Glomerular visceral epithelial cell (primary cell): Measurements from ENCODE around the gene REV1.
"Not testable (repeated sequence)": the region's sequence is repeated elsewhere in the genome, so short reads cannot be mapped to it uniquely, and the experiment has no call there.

Source experiments
- DNase-seq: peaks from one replicate; pipeline ENCODE4 v3.0.0-alpha.2; 2016; ENCODE audit errors: extremely low spot score

The REV1 gene

GRCh38 chr2:99404039-99404796, 85.6 kb downstream of the REV1 start:
- DNase-seq, result no peak

GRCh38 chr2:99403524-99403923, 86.3 kb downstream of the REV1 start:
- DNase-seq, result no peak

GRCh38 chr2:99403084-99403483, 86.7 kb downstream of the REV1 start:
- no peak for DNase-seq

GRCh38 chr2:99401841-99402240, 88.0 kb downstream of the REV1 start:
- DNase-seq, result no peak

GRCh38 chr2:99399795-99400194, 90.0 kb downstream of the REV1 start:
- no peak for DNase-seq

- DNase-seq, result no peak
Measured at GRCh38 chr2:99399063-99399462, 90.8 kb downstream of the REV1 start.

- DNase-seq, result no peak
Measured at GRCh38 chr2:99398303-99398702, 91.5 kb downstream of the REV1 start.

- DNase-seq, result no peak
Measured at GRCh38 chr2:99397266-99397920, 92.4 kb downstream of the REV1 start.

- no peak for DNase-seq
Measured at GRCh38 chr2:99395589-99396130, 94.2 kb downstream of the REV1 start.

- no peak for DNase-seq
Measured at GRCh38 chr2:99389946-99390345, 99.9 kb downstream of the REV1 start.

- no peak for DNase-seq
Measured at GRCh38 chr2:99389371-99389770, 100.4 kb downstream of the REV1 start.

GRCh38 chr2:99388892-99389291, 100.9 kb downstream of the REV1 start:
- no peak for DNase-seq

GRCh38 chr2:99386011-99386410, 103.8 kb downstream of the REV1 start:
- DNase-seq, result no peak

GRCh38 chr2:99382143-99382542, 107.7 kb downstream of the REV1 start:
- DNase-seq, result no peak

GRCh38 chr2:99380376-99381010, 109.3 kb downstream of the REV1 start:
- DNase-seq, result no peak

- no peak for DNase-seq
Measured at GRCh38 chr2:99377879-99378278, 111.9 kb downstream of the REV1 start.

GRCh38 chr2:99376254-99376864, 113.5 kb downstream of the REV1 start:
- DNase-seq, result no peak

GRCh38 chr2:99374747-99375146, 115.1 kb downstream of the REV1 start:
- no peak for DNase-seq

GRCh38 chr2:99373144-99373543, 116.7 kb downstream of the REV1 start:
- DNase-seq, result no peak

- not testable (repeated sequence) for DNase-seq
Measured at GRCh38 chr2:99368854-99369253, 121.0 kb downstream of the REV1 start.

- no peak for DNase-seq
Measured at GRCh38 chr2:99365661-99366060, 124.2 kb downstream of the REV1 start.

GRCh38 chr2:99356853-99357252, 133.0 kb downstream of the REV1 start:
- no peak for DNase-seq
